HG03064 (cell line): ENCODE data around the gene SORT1.
"Not testable (repeated sequence)": the region's sequence is repeated elsewhere in the genome, so short reads cannot be mapped to it uniquely, and the experiment has no call there.

Experiments used
- ATAC-seq: cut with Tn5 transposase; IDR thresholded peaks from one replicate; pipeline ENCODE4 v1.9.1; 2021; ENCODE audit warnings: low read depth; ENCODE audit not compliant: unreplicated experiment

Gene SORT1

GRCh38 chr1:109301874-109302273 lies 95.8 kb downstream of the SORT1 start:
- ATAC-seq = no peak

DNA sequence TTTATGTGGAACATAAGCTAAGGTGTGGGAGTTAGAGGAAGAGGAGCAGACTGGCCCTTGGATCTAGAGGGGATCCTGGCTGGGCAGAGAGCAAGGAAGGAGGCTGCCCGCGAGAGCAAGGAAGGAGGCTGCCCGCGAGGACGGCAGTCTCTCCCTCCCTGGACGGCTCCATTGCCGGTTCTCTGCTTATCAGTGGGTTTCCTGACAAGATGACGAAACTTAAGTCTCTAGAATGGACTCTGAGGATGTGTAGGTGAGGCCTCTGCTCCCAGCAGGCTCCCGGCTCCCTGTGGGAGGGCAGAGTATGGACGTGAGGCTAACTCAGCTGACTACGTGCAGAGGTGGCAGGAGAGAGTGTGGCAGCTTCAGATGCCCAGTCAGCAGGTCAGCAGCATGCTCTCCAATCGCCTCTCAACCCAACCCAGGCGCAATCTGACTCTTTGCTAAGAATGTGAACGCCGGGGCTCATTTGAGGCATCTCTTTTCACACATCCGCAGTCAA lies 97.0 kb downstream of the SORT1 start:
- no peak for ATAC-seq

DNA sequence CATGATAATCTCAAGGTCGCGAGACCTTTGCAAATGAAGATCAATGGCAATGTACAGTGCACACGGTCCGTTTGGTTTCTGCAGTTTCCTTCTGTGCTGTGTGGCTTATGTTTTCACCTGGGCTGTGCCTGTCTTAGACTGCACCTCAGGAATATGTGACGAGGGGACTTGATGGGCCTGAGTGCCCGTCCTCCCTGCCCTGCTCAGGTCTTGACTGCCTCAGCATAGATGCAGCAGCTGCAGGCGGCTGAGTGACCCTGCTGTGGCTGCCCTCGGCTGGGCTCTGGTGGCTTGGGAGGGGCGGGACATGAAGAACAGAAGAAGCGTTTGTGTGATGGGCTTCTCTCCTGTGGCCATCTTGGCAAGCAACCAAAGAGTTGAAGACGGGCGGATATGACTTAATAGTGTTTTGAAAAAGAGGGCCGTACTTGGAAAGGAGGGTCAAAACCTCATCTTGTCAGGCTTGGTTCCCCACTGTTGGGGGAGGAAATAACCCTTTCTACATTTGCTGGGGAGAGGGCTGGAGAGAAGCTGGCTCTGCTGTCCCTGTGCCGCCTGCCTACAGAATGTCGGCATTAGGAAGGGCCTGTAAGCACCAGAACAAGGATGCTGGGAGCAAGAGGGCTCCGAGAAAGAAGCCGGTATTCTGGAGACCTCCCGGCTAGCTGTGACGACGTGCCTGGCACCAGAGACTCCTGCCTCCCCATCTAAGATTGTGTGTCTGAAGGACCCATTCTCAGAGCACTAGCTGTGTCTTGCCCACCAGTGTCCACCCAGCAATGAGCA lies 98.0 kb downstream of the SORT1 start:
- ATAC-seq = no peak

GRCh38 chr1:109298666-109299557 lies 98.8 kb downstream of the SORT1 start:
- ATAC-seq = no peak

DNA sequence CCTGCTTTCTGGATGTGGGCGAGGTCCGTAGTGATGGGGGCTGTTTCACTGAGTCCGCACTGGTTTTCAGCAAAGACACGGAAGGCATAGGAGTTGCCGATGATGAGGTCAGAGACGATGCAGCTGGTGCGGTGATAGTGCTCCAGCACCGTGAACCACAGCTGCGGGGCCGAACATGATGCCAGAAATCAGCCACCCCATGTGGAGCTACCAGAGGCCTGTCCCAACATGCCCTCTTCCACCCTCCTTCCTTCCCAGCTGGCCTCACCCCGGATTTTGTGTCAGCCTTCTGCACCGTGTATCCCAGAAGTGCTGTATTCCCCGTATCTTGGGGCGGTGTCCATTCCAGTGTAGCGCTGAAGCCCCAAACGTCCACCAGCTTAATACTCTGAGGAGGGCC lies 100.9 kb downstream of the SORT1 start:
- no peak for ATAC-seq

- no peak for ATAC-seq
Measured at GRCh38 chr1:109295712-109296415, 101.9 kb downstream of the SORT1 start.

- no peak for ATAC-seq
Measured at GRCh38 chr1:109294481-109294880, 103.2 kb downstream of the SORT1 start.

DNA sequence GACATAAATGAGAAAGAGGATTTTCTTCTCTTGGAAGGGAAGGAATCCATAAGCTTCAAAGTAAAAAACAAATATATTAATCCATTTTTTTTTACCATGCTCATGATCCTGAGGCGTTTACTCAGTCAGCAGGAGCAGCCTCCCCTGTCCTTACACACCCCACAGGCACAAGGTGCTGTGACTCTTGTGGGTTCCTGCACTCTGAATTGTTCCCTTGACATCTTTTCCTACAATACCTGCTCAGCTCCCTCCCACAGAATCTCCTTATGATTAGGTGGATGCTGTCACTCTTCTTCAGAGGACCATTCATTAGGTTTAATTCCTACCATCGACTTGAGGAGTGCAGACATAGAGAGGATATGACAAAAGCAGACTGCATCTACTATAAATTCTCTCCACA lies 104.7 kb downstream of the SORT1 start:
- no peak for ATAC-seq

- ATAC-seq = no peak
Measured at GRCh38 chr1:109292364-109292763, 105.4 kb downstream of the SORT1 start.

DNA sequence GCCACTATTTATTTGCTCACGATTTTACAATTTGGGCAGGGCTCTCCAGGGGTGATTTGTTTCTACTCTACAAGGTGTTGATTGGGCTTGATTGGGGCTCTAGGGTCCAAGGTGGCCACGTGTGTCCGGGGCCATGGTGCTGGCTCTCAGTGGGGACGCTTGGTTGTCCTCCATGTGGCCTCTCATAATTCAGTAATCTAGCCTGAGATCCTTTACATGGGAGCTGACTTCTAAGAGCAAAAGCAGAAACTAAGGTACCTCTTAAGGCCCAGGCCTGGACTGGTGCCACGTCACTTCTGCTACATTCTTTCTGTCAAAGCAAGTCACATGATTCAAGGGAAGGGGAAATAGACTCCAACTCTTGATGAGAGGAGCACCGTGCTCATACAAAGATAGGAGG lies 106.7 kb downstream of the SORT1 start:
- ATAC-seq = no peak

GRCh38 chr1:109290137-109290536 lies 107.6 kb downstream of the SORT1 start:
- no peak for ATAC-seq

DNA sequence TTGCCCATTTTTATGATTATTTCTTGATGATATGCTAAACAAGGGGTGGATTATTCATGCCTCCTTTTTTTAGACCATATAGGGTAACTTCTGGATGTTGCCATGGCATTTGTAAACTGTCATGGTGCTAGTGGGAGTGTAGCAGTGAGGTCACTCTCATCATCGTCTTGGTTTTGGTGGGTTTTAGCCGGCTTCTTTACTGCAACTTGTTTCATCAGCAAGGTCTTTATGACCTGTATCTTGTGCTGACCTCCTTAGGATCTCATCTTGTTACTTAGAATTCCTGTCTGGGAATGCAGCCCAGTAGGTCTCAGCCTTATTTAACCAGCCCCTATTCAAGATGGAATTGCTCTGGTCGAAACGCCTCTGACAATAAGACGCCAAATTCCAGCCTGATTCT lies 111.0 kb downstream of the SORT1 start:
- not testable (repeated sequence) for ATAC-seq

DNA sequence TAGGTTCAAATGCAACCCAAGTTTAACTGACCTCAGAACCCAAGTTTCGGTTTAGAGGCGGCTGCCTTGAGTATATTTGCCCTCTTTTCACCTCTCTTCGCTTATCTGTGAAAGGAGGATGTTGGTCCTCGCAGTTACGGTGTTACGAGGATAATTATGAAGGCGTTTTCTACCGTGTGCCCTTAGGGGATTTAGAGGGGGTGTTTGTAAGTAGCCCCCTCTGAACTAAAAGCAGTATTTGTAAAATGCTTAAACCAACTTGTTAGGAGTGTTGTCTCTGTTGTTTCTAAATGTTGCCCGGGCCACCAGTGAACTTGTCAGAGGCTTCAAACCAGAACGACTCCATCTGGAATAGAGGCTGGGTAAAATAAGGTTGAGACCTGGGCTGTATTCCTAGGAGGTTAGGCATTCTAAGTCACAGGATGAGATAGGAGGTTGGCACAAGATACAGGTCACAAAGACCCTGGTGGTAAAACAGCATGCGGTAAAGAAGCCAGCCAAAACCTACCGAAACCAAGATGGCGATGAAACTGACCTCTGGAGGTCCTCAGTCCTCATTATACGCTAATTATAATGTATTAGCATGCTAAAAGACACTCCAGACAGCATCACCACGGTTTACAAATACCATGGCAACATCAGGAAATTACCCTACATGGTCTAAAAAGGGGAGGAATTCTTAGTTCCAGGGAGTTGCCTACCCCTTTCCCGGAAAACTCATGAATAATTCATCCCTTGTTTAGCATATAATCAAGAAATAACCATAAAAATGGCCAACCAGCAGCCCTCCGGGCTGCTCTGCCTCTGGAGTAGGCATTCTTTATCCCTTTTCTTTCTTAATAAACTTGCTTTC lies 113.7 kb downstream of the SORT1 start:
- ATAC-seq = peak; percentile 26

DNA sequence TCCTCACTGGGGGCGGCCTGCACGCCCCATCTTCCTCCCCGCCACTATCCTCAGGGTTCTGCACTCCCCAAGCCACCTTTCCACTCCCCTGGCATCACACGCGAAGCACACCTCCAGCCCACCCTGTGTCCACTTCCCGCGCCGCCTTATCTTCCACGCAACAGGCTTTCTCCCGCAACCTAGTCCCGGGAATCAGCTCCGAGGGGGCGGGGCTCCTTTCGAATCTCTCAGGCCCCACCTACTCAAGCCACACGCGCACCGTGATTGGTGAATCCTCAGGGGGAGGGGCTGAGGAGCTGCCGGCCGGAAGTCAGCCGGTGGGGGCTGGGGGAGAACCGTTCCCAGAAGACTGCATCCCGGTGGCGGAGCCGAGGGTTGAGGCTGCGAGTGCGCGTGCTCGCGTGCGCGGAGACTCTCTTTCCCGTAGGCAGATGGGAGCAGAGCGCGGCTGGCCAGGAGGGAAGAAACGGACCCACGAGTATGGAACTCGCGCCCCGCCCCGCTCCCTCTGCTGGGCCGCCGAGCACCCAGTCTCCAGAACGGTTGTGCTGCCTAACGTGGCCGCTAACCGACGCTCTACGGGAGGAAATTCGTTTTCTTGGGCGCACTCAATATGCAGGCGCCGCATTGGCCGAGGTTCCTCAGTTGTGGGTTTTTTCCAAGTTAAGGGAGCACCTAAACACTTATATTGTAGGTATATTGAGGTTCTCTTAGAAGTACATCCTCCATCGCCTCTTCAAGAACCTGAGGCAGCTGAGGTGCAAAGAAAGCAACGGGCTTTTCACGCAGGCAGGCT lies 114.6 kb downstream of the SORT1 start, which contains the start of gene PSRC1:
Gene PSRC1, minus strand, starts transcription at position 194 of the 796 bp plus-strand sequence.
- peak; percentile 97 for ATAC-seq

- no peak for ATAC-seq
Measured at GRCh38 chr1:109282497-109282951, 115.2 kb downstream of the SORT1 start.

DNA sequence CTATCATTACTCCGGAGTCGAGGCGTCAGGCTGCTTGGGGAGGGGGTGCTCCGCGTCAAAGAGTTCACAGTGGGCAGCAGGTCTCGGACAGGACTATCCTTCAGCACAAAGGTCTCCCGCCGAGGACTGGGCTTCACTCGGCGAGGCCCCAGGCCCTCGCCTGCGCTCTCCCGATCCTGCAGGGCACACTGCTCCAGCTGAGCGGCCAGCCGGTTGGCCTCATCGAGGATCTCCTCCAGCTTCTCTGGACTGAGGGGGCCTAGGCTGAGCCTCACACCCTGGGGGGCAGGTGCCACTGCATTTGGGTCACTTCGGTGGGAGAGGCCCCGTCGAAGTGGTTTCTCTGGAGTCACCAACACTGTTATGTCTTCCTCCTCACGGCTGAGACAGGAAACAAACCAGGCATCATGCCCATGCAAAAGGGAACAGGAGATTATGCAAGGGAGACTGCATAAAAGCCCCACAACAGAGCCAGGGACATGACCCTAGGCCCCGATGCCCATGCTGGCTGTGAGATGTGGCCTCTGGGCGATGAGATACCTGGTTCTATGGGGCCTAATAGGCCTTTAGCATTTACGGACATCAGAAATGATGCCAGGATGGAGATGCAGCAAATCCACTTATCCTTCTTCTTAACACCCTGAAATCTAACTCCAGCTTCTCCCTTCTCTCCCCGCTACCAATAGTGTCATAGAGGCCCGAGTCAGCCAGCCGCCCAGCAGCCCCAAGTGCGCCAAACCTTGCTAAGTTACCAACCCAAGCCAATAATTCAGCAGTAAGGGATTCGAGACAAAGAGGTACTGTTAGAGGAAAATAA lies 115.8 kb downstream of the SORT1 start:
- no peak for ATAC-seq

GRCh38 chr1:109280862-109281261 lies 116.9 kb downstream of the SORT1 start:
- ATAC-seq = no peak

GRCh38 chr1:109279615-109280278 lies 118.0 kb downstream of the SORT1 start:
- ATAC-seq = no peak
